GM21723 (cell line): Measurements from ENCODE around the gene TGFBR3L.

Source experiments
- ATAC-seq: cut with Tn5 transposase; IDR thresholded peaks from one replicate; pipeline ENCODE4 v1.9.1; 2021; ENCODE audit warnings: mild to moderate bottlenecking, moderate library complexity; ENCODE audit not compliant: unreplicated experiment

TGFBR3L gene

DNA sequence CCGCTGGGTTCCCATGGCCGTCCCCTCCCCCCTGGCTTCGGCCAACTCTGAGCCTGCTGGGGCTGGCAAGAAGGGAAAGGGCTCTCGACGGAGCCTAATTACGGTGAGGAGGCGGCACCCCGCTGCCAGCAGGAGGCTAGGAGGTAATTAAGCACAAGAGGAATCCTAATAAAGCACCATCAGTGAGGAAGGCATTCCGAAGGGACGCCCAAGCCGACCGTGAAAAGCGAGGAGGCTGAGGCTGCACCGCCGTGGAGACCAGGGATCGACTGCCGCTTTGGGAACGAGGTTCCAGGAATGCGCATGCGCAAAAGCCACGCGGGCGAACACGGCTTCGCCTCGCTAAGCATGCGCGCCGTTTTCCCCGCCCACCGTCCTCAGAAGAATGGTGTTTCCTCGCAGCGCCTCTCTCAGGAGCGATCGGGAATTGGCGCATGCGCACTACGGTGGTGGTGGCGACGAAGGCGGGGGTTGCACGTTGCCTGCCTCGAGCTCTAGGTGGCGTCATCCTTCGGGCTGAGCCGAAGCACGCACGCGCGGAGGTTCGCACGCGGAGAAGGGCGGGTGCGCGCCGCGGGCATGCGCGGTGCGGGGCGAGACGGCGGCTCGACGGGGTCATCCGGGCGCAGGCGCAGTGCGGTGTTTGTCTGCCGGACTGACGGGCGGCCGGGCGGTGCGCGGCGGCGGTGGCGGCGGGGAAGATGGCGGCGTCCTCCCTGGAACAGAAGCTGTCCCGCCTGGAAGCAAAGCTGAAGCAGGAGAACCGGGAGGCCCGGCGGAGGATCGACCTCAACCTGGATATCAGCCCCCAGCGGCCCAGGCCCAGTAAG lies 11.2 kb upstream of the TGFBR3L start, which contains the start of gene MAP2K7:
TSS of gene MAP2K7 (plus strand) at position 634 of the 830 bp plus-strand sequence. CDS start at position 702, 68 bp downstream.
- ATAC-seq, result peak; percentile 72

DNA sequence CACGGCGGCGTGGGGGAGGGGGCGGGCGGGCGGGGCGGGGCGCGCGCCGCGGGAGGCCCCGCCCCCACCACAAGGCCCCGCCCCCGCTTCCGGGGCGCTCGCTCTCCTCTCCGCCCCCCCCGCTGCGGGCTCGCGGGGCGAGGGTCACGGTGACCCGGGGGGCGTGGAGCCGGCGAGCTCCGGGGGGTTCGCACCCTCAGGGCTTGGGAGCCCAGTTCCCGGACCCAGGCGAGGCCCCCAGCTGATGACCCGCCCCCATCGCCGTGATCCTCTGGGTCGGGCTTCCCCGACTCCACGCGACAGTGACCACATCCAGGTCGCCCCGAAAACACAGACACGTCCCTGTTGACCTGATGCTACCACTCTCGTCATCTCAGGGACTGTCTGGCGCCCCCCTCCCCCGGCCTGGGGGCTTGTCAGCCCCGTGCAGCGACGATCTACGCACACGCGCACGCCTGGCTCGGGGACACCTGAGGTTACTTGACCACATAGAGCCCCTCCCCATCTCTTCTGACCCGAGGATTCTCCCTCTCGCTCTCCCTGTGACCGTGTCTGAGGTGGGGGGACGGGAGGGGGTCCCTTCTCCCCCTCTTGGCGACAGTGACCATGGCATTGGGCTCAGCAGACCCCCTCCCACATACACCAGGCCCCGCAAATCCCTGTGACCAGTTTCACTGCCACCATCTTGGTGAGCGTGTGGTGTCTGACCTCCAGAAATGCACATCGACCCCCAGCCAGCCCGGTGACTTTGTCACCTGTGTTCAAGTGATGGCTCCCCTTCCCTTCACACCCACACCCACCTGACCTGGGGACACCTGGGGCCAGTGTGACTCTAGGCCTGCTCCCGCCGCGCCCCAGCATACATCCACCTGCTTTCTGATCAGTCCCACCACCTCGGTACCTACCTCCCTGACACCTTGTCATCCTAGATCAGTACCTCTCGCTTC lies 10.3 kb upstream of the TGFBR3L start:
- ATAC-seq, result peak; percentile 27

DNA sequence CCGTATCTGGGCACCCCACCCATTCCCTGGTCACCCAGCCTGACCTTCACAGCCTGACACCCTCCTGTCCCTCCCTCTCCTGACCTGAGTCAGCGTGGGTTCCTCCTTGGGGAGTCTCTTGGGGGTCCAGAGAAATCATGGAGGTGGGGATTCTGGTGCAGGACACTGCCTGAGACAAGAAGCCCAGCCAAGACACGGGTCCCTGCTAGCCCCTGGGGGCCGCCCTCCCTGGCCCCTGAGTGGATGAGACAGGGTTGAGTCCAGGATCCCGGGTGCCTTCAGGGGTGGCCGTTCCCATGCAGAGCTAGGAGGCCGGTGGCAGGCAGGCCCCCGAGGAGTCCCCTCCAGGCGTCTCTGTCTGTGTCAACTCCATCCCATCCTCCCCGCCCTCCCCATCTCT lies 9.4 kb upstream of the TGFBR3L start:
- no peak for ATAC-seq

DNA sequence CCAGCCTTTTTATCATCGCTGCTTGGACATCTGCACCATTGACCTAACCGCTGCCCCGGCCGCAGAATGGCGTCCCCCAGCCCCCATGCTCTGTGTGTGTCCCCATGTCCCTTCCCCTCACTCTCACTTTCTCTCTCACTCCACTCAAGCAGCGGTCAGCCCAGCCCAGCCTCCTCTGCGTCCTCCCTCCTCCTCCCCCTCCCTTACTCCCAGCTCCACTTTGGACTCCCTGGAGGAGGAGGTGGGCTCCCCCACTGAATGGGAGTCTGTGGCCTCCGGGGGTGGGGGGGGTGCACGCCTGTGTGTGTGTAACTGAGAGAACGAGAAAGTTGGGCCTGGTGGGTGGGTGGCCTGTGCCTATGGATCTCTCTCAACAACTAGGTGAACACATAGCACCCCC lies 8.8 kb upstream of the TGFBR3L start:
- no peak for ATAC-seq

DNA sequence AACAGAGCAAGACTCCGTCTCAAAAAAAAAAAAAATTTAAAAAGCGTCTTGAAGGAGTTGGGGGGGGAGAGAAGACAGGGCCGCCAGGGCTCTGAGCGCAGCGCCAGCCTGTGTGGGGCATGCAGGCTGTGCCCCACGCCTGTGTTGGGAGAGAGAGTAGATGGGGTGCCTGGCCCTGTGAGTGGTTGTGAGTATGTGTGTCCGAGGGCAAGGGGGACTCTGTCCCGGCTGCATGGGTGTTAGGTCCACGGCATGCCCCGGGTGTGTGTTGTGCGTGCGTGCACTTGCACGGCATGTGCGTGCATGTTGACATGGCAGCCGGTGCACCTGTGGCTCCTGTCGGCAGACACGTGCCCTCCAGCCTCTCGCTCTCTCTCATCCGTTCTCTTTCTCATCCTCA lies 7.5 kb upstream of the TGFBR3L start:
- ATAC-seq, result no peak

DNA sequence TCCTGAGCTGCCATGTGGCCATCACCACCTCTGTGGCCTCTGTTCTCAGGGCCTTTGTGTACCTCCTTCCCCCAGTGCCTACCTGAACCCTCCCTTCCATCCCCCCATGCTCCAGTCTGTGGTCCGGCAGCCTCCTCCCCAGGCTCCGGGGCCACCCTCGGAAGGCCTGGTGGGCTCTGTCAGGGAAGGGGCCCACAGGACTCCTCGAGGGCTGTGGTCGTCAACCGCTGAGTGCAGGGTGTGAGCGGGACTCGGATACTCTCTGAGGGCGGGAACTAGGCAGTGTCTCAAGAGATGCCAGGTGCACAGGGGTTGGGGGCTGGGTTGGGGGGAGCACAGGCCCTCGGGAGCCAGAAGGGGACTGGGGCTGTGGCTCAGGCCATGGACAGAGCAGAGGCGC lies 7.1 kb upstream of the TGFBR3L start:
- ATAC-seq, result no peak

DNA sequence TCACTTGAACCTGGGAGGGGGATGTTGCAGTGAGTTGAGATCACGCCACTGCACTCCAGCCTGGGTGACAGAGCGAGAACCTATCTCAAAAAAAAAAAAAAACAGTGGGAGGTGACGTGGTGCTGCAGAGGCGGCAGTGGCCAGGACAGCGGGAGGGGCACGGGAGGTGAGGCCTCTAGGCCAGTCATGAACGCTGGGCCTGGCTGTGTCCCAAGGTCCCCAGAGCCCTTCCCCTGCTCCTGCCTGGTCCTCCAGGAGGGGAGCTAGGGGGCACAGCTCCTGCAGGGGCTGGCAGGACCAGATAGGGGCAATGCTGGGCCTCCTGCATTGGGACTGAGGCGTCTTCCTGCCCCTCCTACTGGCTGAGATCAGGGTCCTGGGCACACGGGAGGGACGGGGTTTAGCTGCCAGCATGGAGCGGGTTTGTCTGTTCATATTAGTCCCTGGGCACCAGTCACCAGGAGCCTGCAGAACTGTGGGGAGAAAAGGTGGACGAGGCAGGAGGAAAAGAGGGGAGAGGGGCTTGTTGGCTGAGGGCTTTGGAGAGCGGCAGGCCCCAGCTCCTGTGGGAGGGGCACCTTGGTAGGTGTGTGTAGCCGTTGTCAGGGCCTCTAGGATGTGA lies 6.4 kb upstream of the TGFBR3L start:
- ATAC-seq, result no peak

DNA sequence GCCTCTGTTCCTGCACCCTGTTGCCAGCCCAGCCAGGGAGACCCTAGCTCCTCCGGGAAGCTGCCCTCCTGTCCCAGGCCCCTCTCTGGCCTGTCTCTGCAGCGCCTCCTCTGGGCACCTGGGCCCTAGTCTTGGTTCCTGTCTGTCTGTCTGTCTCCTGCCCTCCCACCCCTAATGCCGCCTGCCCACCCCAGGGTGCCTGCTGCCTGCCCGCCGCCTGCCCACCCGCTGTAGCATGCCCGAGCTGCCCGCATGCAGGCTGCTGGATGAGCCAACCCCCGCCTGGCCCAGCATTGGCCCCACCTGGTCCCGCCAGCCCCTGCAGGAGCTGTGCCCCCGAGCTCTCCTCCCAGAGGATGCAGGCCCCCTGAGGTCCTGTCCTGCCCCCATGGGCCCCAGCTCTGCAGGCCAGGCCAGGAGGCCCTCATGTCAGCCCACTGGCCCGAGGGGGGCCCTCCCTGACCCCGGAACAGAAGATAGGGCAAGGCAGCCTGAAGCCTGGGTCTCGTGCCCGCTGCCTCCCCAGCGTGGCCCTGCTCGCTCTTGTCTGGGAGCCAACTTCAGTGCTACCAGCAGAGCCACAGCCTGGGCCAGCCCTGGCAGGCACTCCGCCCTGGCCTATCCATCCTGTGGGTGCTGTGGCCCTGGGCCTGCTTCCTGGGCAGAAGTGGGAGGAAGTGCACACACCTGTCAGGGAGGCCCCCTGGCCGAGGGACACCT lies 5.7 kb upstream of the TGFBR3L start:
- no peak for ATAC-seq

DNA sequence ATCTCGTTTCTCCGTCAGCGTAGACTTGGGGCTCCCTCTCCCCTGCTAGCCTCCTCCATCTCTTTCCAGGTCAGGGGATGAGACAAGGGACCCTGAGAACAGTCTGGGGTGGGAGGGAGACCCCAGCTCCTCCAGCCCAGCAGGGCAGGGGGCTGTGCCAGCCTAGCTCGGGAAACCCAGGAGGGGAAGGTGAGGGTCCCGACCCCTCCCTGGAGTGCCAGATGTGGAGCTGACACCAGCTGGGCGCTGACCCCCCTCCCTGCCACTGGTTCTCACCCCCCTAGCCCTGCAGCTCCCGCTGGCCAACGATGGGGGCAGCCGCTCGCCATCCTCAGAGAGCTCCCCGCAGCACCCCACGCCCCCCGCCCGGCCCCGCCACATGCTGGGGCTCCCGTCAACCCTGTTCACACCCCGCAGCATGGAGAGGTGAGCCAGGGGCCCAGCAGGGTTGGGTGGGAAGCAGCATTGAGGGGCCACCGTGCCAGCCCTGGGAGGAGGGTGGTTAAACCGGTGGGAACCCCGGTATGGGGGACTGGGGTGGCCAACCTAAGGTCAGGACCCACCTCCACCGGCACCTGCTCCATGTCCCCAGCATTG lies 5.1 kb upstream of the TGFBR3L start:
- ATAC-seq, result no peak

DNA sequence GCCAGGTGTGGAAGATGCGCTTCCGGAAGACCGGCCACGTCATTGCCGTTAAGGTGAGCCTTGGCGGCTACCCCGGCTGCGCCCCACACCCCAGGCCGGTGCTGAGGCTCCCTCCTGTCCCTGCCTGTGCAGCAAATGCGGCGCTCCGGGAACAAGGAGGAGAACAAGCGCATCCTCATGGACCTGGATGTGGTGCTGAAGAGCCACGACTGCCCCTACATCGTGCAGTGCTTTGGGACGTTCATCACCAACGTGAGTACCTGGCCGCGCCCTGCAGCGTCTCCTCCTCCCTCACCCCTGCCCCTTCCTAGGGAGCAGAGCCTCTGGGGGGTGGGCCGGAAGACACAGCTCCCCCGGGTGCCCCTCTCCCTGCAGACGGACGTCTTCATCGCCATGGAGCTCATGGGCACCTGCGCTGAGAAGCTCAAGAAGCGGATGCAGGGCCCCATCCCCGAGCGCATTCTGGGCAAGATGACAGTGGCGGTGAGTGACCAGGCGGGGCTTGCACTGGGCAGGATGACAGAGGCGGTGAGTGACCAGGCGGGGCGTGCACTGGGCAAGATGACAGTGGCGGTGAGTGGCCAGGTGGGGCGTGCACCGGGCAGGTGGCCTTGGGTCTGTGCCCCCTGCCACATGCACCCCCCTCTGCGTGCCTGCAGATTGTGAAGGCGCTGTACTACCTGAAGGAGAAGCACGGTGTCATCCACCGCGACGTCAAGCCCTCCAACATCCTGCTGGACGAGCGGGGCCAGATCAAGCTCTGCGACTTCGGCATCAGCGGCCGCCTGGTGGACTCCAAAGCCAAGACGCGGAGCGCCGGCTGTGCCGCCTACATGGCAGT lies 4.1 kb upstream of the TGFBR3L start:
- no peak for ATAC-seq

DNA sequence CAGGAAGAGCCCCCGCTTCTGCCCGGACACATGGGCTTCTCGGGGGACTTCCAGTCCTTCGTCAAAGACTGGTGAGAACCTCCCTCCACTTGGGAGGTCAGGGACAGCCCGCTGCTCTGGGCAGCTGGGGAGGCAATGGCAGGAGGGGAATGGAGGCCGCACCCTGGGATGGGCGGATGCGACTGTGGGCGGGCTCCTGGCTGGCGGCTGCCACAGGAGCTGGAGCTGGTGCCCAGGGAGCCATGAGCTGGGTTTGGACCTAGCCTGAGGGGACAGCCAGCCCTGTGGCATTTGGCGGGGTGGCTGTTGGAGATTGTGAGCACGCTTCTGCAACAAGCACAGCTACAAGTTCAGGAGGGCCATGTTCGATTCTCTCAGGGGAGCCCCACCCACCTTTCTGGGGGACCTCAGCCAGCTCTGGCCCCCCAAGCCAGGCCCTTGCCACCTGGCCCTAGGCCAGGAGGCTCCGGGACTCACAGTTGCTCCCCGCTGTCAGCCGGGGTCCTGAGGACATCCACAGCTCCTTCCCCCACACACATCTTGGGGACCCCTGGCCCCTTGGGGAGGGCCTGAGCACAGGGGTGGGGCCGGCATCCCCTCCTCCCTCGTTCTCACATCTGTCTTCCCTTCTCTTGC lies 3.0 kb upstream of the TGFBR3L start:
- ATAC-seq, result no peak

DNA sequence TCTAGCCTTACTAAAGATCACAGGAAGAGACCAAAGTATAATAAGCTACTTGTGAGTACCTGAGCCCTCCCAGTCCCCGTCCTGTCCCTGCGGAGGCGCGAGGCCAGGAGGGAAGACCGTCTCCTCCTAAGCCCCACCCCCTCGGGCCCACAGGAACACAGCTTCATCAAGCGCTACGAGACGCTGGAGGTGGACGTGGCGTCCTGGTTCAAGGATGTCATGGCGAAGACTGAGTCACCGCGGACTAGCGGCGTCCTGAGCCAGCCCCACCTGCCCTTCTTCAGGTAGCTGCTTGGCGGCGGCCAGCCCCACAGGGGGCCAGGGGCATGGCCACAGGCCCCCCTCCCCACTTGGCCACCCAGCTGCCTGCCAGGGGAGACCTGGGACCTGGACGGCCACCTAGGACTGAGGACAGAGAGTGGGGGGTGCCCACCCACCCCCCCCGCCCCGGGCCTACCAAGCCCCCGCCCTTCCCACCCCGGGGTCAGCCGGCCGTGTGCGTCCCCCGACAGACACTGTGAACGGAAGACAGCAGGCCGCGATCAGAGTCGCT lies 2.4 kb upstream of the TGFBR3L start:
- no peak for ATAC-seq

DNA sequence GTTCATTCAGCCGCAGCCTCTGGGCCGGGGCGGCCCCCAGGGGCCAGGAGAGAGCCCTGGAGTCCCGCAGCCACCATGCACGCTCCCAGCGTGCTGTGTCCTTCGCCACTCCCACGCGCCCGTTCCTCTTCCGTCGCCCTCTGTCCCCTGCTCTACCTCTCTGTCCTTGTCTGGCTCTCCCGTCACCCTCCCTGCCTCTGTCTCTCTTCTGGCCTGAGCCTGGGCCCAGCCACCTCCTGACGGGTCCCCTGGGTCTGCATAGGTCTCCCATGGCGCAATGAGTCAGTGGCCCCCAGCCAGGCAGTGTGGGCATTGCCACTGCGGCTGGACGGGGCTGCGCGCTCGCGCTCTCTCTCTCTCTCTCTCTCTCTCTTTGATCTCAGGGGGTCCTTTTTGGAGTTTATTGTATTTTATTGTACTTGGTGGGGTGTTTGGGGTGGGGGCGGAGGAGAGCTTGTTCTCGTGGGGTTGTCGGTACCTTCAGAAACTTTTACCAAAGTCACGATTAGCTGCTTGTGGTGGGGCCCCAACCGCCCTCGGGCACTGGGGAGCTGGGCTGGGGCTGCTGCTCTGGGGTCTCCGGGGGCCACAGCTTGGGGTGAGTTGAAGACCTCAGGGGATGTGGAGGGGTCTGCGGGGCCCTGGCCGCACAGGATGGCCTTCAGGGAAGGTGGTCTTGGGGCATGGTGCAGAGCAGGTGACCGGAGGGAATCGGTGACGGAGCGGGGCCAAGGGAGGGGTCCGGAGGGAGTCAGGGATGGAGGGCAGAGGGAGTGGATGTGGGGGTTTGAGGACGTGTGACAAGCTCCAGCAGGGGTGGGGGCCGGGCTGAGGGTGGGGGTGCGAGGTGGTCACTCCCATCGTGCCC lies 1.7 kb upstream of the TGFBR3L start:
- ATAC-seq, result no peak

DNA sequence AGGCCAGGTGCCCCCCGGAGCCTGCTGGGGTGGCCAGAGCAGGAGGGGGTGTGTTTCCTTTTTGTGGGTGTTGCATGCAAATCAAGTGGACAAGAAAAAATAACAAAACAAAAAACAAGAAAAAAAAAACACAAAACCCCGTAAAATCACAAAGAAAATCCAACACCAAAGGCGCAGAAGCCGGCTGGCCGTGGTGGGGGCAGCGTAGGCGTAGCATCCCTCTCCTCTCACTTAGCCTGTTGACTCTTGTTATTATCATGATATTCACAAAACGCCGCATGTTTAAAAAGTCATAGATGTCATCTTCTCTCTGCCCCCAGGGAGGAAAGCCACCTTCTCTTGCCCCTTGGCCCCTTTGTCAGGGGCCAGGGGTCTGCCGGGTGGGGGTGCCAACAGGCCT lies 978 bp upstream of the TGFBR3L start:
- no peak for ATAC-seq

DNA sequence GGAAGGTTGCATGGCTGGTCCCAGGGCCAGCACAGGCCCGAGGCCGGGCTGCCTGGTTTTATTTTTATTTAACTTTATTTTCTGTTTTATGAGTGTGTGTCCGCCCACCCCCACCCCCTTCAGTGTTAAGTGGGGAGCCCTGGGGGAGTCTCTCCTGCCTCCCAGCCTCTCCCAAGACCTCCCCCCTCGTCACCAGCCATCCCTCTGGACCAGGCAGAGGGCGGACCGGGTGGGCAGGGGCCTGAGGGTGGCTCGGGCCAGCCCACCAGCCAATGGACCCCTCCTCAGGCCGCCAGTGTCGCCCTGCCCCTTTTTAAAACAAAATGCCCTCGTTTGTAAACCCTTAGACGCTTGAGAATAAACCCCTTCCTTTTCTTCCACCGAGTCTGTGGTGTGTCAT lies 531 bp upstream of the TGFBR3L start:
- no peak for ATAC-seq

DNA sequence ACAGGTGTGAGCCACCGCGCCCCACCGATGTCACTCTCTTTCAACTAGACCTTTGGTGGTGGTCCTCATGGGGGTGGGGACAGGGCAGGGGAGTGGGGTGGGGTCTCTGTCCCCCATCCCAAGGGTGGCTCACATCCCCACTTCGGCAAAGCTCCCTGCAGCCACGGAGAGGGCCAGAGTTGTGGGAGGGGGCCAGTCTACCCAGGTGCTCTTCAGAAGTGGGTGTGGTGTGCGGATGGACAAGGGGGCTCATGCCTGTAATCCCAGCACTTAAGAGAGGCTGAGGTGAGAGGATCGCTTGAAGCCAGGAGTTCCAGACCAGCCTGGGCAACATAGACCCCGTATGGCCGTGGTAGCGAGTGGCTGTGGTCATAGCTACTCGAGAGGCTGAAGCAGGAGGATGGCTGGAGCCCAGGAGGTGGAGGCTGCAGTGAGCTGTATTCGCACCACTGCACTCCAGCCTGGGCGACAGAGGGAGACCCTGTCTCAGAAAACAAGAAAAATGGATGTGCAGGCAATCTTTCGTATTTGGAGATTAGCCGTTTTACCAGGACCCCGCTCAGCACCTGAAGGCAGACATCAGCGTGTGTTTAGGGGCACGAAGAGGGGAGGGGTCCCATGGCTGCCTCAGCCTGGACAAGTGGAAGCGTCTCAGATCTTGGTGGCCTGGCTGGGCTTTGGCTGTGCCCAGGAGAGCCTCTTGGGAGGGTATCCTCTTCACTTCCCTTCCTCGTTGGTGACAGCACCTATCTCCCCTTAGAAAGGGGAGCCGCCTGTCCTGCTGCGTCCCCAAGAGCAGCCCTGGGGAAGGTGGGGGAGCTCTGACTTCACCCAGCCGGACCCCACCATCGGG lies 846 bp downstream of the TGFBR3L start:
- no peak for ATAC-seq
